ENCODE results near the gene GPR42.
"Not testable (repeated sequence)": the region's sequence is repeated elsewhere in the genome, so short reads cannot be mapped to it uniquely, and the experiment has no call there.

The GPR42 gene

GRCh38 chr19:35392742-35393715, 22.2 kb downstream of the GPR42 start:
- DNase-seq (ENCODE audit: low read depth in 3 of 3): no peak

DNA sequence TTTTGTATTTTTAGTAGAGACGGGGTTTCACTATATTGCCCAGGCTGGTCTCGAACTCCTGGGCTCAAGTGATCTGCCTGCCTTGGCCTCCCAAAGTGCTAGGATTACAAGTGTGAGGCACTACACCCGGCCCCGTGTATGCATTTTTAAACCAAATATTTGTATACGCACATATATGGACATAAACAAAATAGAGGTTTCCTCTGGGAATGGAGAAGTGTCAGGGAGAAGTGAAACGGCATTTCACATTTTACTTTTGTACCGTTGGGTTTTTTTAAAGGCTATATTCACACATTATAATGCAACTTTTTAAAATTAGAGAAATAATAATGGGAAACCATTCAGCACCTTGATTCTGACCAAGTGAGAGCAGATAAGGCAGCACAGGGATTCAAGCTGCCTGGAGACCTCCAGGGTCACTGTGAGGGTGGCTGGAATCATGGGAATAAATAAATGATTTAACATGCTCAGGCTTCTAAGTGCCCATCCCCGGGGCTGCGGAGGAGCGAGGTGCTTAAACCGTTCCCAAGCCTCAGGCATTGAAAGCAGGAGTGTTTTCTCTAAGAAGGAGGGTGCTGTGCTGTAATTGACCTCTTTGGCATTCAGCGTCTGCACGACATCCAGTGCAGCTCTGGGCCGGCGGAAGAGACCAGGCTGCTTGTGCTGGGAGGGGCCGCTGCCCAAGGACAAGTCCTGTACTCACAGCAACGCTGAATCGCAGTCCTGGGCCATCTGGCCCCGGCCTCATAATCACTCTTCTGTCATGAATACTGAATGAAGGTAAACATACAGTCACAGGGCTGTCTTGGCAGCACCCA, 24.7 kb downstream of the GPR42 start:
- no peak for DNase-seq (ENCODE audit: low read depth in 3 of 3)

- no peak for DNase-seq (ENCODE audit: low read depth in 3 of 3)
Measured at GRCh38 chr19:35396240-35396885, 25.5 kb downstream of the GPR42 start.

- DNase-seq (ENCODE audit: low read depth in 3 of 3): no peak
Measured at GRCh38 chr19:35397064-35397463, 26.2 kb downstream of the GPR42 start.

DNA sequence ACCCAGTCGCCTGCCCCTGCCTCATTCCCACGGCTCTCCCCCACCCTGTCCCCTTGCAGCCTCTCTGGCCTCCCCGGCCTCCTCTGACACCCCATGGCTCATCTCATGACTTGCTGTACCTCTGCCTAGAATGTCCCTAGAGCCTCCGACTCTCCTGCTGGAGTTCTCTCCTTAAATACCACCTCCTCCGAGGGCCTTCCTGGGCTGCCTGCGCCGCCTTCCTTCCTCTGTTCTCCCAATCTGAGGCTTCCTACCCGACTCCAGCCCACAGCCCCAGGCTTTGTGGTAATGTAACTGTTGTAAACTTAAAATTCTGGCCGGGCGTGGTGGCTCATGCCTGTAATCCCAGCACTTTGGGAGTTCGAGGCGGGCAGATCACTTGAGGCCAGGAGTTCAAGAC, 27.7 kb downstream of the GPR42 start:
- no peak for DNase-seq (ENCODE audit: low read depth in 3 of 3)

DNA sequence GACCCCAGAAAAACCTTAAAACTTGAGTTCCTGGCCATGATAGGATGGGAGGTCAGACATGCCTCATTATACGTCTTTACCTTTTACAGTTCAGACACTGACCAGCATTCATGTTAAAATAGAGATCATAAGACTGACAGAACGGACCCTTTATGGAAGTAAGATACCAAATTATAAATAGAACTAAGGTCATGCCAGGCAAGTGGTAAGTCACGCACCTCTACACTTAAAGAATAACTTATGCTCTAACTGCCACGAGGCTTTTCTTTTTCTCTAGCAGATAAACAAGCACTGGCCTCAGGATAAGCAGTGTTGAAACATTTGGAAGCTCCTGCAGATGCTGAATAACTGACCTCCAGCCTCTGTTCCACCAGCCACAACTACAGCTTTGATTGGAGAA, 28.4 kb downstream of the GPR42 start:
- DNase-seq (ENCODE audit: low read depth in 3 of 3): no peak

DNA sequence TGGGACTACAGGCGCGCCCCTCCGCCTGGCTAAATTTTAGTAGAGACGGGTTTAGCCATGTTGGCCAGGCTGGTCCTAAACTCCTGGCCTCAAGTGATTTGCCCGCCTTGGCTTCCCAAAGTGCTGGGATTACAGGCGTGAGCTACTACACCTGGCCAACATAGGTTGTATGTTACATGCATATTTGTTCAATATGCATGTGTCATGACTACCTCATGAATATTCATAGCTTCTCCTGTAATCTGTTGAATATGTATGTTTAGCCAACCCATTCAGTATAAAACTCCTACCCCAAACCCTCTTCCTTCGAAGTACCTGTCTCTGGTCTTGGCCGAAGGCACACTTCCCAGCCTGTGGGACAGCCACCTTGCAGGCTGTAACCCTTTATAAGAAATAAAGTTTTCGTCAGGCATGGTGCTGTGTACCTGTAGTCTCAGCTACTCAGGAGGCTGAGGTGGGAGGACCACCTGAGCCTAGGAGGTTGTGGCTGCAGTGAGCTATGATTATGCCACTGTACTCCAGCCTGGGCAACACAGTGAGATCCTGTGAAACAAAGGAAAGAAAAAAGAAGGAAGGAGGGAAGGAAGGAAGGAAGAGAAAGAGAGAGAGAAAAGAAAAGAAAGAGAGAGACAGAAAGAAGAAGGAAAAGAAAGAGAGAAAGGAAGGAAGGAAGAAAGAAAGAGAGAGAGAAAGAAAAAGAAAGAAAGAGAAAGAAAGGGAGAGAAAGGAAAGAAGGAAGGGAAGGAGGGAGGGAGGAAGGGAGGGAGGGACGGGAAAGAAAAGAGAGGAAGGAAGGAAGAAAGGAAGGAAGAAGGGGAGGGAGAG, 29.3 kb downstream of the GPR42 start:
- DNase-seq (ENCODE audit: low read depth in 3 of 3): no peak

DNA sequence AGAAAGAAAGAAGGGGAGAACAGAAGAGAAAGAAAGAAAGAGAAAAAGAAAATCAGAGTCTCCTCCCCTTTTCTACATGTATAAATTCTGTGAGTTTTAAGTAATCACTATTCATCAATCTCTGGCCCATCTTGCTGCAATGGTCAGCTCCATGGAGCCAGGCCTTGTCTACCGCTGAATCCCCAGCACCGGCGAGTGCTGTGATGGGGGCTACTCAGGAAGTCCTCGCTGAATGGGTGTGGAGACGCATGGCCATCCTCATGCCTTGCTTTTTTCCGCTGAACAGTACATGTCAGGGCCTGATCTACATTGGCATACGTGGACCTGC, 29.9 kb downstream of the GPR42 start:
- DNase-seq (ENCODE audit: low read depth in 3 of 3): no peak

DNA sequence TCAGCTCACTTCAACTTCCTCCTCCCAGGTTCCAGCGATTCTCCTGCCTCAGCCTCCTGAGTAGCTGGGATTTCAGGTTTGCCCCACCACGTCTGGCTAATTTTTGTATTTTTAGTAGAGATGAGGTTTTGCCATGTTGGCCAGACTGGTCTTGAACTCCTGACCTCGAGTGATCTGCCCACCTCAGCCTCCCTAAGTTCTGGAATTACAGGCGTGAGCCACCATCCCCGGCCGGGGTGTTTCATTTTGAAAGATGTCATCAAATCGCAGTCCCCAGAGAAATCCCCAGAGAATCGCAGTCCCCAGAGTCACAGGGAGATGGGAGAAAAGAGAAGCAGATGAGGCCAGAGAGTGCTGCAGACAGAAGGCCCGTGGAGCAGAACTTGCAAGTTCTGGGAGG, 30.5 kb downstream of the GPR42 start:
- not testable (repeated sequence) for DNase-seq (ENCODE audit: low read depth in 3 of 3)

- DNase-seq (ENCODE audit: low read depth in 3 of 3): no peak
Measured at GRCh38 chr19:35403116-35403760, 32.4 kb downstream of the GPR42 start.

DNA sequence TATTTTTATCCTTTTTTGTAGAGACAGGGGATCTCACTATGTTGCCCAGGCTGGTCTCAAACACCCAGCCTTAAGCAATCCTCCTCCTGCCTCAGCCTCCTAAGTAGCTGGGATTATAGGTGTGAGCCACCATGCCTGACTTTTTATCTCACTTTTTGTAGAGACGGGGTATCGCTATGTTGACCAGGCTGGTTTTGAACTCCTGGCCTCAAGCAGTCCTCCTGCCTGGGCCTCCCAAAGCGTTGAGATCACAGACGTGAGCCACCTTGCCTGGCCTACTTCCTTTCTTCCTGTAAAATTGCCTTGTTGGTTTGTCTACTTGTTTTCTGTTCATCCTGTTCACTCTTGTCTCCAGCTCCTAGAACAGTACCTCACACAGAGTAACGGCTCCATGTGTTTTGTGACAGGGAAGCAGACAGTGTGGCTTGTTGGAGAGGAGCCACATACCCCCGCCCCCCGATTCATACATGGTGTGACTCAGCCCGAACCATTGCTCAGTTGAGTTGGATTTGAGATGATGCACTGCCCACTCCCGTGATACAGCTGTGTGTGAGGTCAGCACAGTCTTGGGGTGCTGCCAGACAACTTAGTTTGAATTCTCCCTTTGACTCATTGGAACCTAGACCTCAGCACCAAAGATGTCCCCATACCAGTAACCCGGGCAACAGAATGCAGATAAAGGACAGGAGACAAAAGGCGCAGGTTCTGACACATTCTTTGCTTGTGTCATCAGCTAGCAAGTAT, 34.2 kb downstream of the GPR42 start:
- DNase-seq (ENCODE audit: low read depth in 3 of 3): peak in 2 of 3 experiments; percentile 5 to 69

DNA sequence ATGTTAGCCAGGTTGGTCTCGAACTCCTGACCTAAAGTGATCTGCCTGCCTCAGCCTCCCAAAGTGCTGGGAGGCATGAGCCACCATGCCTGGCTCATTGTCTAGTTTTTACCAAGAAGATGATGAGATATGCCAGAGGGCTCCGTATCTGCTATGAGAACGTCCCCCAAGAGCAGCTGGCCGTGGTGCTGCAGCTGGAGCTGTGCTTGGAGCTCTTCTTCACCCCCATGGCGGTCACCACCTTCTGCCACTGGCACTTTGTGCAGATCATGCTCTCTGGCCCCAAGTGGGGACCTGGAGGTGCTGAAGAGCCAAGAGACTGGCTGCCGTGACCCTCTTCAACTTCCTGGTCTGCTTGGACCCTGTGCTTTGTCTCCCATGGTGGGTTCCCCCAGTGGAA, 36.8 kb downstream of the GPR42 start:
- DNase-seq (ENCODE audit: low read depth in 3 of 3): no peak

DNA sequence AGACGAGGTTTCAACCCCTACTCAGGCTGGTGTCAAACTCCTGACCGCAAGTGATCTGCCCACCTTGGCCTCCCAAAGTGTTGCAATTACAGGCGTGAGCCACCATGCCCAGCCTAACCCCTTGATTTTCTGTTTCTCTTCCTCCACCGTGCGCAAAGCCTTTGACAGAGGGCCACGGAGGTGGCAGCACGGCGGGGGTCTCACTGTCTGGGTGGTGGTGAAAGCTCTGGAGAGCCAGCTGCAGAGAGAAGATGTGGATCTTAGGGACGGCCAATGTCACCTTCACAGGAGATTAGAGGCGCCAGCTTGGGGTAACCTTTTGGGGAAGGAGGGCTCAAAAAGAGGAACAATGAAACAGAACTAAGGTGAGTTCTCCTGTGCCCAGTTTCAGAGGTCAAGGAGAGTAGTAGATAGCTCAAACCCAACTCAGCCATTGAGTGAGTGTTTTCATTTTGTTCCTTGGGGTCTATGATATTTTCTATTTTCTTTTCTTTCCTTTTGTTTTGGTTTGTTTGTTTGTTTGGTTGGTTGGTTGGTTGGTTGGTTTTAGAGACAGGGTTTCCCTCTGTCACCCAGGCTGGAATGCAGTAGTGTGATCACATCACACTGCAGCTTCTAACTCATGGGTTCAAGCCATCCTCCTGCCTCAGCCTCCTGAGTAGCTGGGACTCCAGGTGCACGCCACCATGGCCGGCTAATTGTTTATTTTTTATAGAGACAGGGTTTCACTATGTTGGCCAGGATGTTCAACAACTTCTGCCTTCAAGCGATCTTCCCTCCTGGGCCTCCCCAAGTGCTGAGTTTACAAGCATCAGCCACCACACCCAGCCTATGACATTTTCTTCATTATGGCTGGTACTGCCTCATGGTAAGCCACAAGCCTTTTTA, 37.7 kb downstream of the GPR42 start:
- DNase-seq (ENCODE audit: low read depth in 3 of 3): no peak

- no peak for DNase-seq (ENCODE audit: low read depth in 3 of 3)
Measured at GRCh38 chr19:35409191-35409590, 38.3 kb downstream of the GPR42 start.

GRCh38 chr19:35410487-35410886, 39.6 kb downstream of the GPR42 start:
- no peak for DNase-seq (ENCODE audit: low read depth in 3 of 3)

GRCh38 chr19:35414442-35414841, 43.6 kb downstream of the GPR42 start:
- DNase-seq (ENCODE audit: low read depth in 3 of 3): no peak

GRCh38 chr19:35416331-35416730, 45.5 kb downstream of the GPR42 start:
- DNase-seq (ENCODE audit: low read depth in 3 of 3): no peak

DNA sequence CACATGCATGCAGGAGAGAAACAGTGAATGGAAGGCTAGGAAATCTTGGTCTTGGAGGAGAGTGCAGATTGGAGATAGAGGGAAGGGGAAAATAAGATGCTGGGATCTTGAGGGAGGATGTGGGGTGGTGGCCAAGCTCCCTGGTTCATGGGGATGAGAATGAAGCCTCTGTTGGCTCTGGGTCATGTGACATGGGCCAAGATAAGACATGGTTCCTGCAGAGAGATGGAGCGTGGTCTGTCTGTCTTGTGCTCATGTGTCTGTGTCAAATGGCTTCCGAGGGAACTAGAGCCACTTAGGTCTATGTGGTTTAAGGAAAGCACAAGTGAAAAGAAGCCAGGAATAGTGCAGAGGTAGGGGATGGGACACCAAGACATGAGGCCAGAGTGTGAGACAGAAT, 46.4 kb downstream of the GPR42 start:
- DNase-seq (ENCODE audit: low read depth in 3 of 3): no peak

All from stimulated activated CD4-positive, alpha-beta T cell treated with anti-CD3 and anti-CD28 coated beads, TNF-alpha, amount 100 ng/mL, for 24 hours (primary cell).